Chondrocyte (in vitro differentiated cells): ENCODE results near the gene IL1R1. TPM values are rescaled to one million over a fixed set of nuclear protein-coding genes. Genes with fewer than 3 reads are reported as not detected.

Source experiments
- DNase-seq: peaks from one replicate; pipeline ENCODE4 v3.0.0; 2021; ENCODE audit warnings: mixed read lengths, low spot score
- H3K27ac Mint-ChIP-seq: one replicate; pipeline ENCODE4 v1.8.0; 2021; ENCODE audit warnings: mild to moderate bottlenecking, moderate library complexity, mixed read lengths; ENCODE audit not compliant: unreplicated experiment
- H3K27me3 Mint-ChIP-seq: 2 replicates; pipeline ENCODE4 v1.8.0; 2021; ENCODE audit warnings: low read depth, mixed read lengths
- H3K36me3 Mint-ChIP-seq: 2 replicates; pipeline ENCODE4 v1.8.0; 2021; ENCODE audit warnings: low read depth, mixed read lengths
- H3K4me1 Mint-ChIP-seq: 2 replicates; pipeline ENCODE4 v1.8.0; 2021; ENCODE audit warnings: low read depth, mild to moderate bottlenecking, mixed read lengths
- H3K4me3 Mint-ChIP-seq: one replicate; pipeline ENCODE4 v1.8.0; 2021; ENCODE audit warnings: mild to moderate bottlenecking, moderate library complexity, mixed read lengths; ENCODE audit not compliant: unreplicated experiment
- H3K9me3 Mint-ChIP-seq: 2 replicates; pipeline ENCODE4 v1.8.0; 2021; ENCODE audit warnings: low read depth, mixed read lengths
- CTCF ChIP-seq: fragments of 200-600 bp; sonication (generic); IDR thresholded peaks from 2 replicates; pipeline ENCODE4 v1.5.0; 2021; ENCODE audit warnings: antibody characterized with exemption, mild to moderate bottlenecking, moderate library complexity
- total RNA-seq: library from RNA; stranded (reverse); gene quantifications from 3 replicates; pipeline ENCODE4 v1.2.1, GENCODE V29; 2021

The IL1R1 gene
- total RNA-seq, 1 donor from 2014 or later = 22.0 TPM

GRCh38 chr2:102177814-102178478 is 35.4 kb downstream of the IL1R1 start:
- Mint-ChIP-seq H3K27me3 (no peaks in the 10 kb centered on the region), H3K27ac (no peak overlapping the region), H3K36me3 (peaks cover 35% of the 10 kb centered on the region), H3K4me1 (peaks cover 5% of the 10 kb centered on the region), H3K9me3 (no peaks in the 10 kb centered on the region), H3K4me3 (no peak overlapping the region)
- DNase-seq = no peak
- no peak for TF ChIP-seq CTCF

- H3K4me1 Mint-ChIP-seq = peaks cover 5% of the 10 kb centered on the region
- no peak overlapping the region for H3K4me3 Mint-ChIP-seq
- DNase-seq = no peak
- H3K9me3 Mint-ChIP-seq = no peaks in the 10 kb centered on the region
- no peak overlapping the region for H3K27ac Mint-ChIP-seq
- no peak for TF ChIP-seq CTCF
- H3K27me3 Mint-ChIP-seq = no peaks in the 10 kb centered on the region
- peaks cover 28% of the 10 kb centered on the region for H3K36me3 Mint-ChIP-seq
Measured at GRCh38 chr2:102179061-102179460, 36.5 kb downstream of the IL1R1 start.

GRCh38 chr2:102179788-102180686 is 37.5 kb downstream of the IL1R1 start:
- no peaks in the 10 kb centered on the region for H3K9me3 Mint-ChIP-seq
- H3K4me3 Mint-ChIP-seq = no peak overlapping the region
- no peak for DNase-seq
- no peak for TF ChIP-seq CTCF
- peaks cover 24% of the 10 kb centered on the region for H3K36me3 Mint-ChIP-seq
- H3K4me1 Mint-ChIP-seq = peaks cover 8% of the 10 kb centered on the region
- no peak overlapping the region for H3K27ac Mint-ChIP-seq
- no peaks in the 10 kb centered on the region for H3K27me3 Mint-ChIP-seq

GRCh38 chr2:102180687-102180999 is 38.1 kb downstream of the IL1R1 start:
- H3K4me3 Mint-ChIP-seq = no peak overlapping the region
- H3K27me3 Mint-ChIP-seq = no peaks in the 10 kb centered on the region
- no peaks in the 10 kb centered on the region for H3K9me3 Mint-ChIP-seq
- TF ChIP-seq CTCF = no peak
- H3K27ac Mint-ChIP-seq = no peak overlapping the region
- DNase-seq = no peak
- peaks cover 21% of the 10 kb centered on the region for H3K36me3 Mint-ChIP-seq
- H3K4me1 Mint-ChIP-seq = peaks cover 8% of the 10 kb centered on the region

GRCh38 chr2:102181376-102181775 is 38.8 kb downstream of the IL1R1 start:
- Mint-ChIP-seq H3K4me3 (no peak overlapping the region), H3K9me3 (no peaks in the 10 kb centered on the region), H3K4me1 (peaks cover 8% of the 10 kb centered on the region), H3K36me3 (peaks cover 17% of the 10 kb centered on the region), H3K27me3 (no peaks in the 10 kb centered on the region), H3K27ac (no peak overlapping the region)
- no peak for TF ChIP-seq CTCF
- no peak for DNase-seq
